Measurements from ENCODE around the gene A4GALT.

Gene A4GALT

DNA sequence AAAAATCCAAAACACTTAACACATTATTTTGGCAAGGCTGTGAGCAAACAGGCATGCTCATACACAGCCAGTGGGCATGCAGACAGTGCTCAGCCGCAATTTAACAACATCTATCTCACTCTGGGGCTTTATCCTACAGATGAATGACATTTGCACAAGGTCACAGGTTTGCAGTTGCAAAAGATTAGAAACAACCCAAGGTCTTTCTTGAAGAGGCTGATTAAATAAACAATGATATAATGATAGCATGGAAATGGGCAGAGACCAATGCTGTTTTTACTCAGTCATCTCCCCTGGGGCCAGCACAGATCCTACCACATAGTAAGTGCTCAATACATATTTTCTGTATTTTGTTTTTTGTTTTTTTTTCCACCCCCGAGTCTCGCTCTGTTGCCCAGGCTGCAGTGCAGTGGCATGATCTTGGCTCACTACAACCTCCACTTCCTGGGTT is 9.4 kb downstream of the A4GALT start:
- Histone ChIP-seq H3K9ac (ENCODE audit: low read depth, low read length) (no peak overlapping the region), H3K36me3 (ENCODE audit: insufficient read depth, low read length) (no peaks in the 10 kb centered on the region), H3K27me3 (ENCODE audit: insufficient read depth, low read length, poor library complexity) (no peaks in the 10 kb centered on the region), H3K4me3 (ENCODE audit: low read depth in 1 of 2, low read length in 2 of 2) (no peak overlapping the region), H3K4me1 (ENCODE audit: insufficient read depth, low read length) (no peaks in the 10 kb centered on the region), H4K20me1 (ENCODE audit: insufficient read depth, low read length) (no peaks in the 10 kb centered on the region), H3K4me2 (ENCODE audit: insufficient read depth, low read length) (no peak overlapping the region), H3K79me2 (ENCODE audit: insufficient read depth, low read length) (no peaks in the 10 kb centered on the region), H3K27ac (ENCODE audit: low read length) (no peak overlapping the region), H3K9me3 (ENCODE audit: insufficient read depth, low read length, severe bottlenecking) (no peaks in the 10 kb centered on the region), H2AFZ (ENCODE audit: low read depth, low read length) (no peak overlapping the region)
- DNase-seq (no peak), ATAC-seq (ENCODE audit: insufficient read depth, low read depth) (no peak)
- TF ChIP-seq EZH2 (IDR thresholded peaks at IDR 0.05; ENCODE audit: borderline replicate concordance, low read depth, low read length, severe bottlenecking) (no peak), CTCF (IDR thresholded peaks at IDR 0.05; ENCODE audit: borderline replicate concordance, extremely low read depth, low read length, poor library complexity, severe bottlenecking) (no peak)

GRCh38 chr22:42708417-42708816 is 12.3 kb downstream of the A4GALT start:
- H3K4me3 ChIP-seq (ENCODE audit: low read depth in 1 of 2, low read length in 2 of 2): no peak overlapping the region
- H3K79me2 ChIP-seq (ENCODE audit: insufficient read depth, low read length): no peaks in the 10 kb centered on the region
- no peaks in the 10 kb centered on the region for H3K36me3 ChIP-seq (ENCODE audit: insufficient read depth, low read length)
- no peaks in the 10 kb centered on the region for H3K4me1 ChIP-seq (ENCODE audit: insufficient read depth, low read length)
- no peak overlapping the region for H2AFZ ChIP-seq (ENCODE audit: low read depth, low read length)
- ATAC-seq (ENCODE audit: insufficient read depth, low read depth) (no peak), DNase-seq (no peak)
- H3K9ac ChIP-seq (ENCODE audit: low read depth, low read length): no peak overlapping the region
- no peak for TF ChIP-seq CTCF (IDR thresholded peaks at IDR 0.05; ENCODE audit: borderline replicate concordance, extremely low read depth, low read length, poor library complexity, severe bottlenecking)
- no peak for TF ChIP-seq EZH2 (IDR thresholded peaks at IDR 0.05; ENCODE audit: borderline replicate concordance, low read depth, low read length, severe bottlenecking)
- no peaks in the 10 kb centered on the region for H3K9me3 ChIP-seq (ENCODE audit: insufficient read depth, low read length, severe bottlenecking)
- no peak overlapping the region for H3K4me2 ChIP-seq (ENCODE audit: insufficient read depth, low read length)
- H3K27me3 ChIP-seq (ENCODE audit: insufficient read depth, low read length, poor library complexity): no peaks in the 10 kb centered on the region
- H3K27ac ChIP-seq (ENCODE audit: low read length): no peak overlapping the region
- no peaks in the 10 kb centered on the region for H4K20me1 ChIP-seq (ENCODE audit: insufficient read depth, low read length)

GRCh38 chr22:42707496-42707895 is 13.2 kb downstream of the A4GALT start:
- no peaks in the 10 kb centered on the region for H3K36me3 ChIP-seq (ENCODE audit: insufficient read depth, low read length)
- ATAC-seq (ENCODE audit: insufficient read depth, low read depth) (no peak), DNase-seq (no peak)
- no peak overlapping the region for H3K27ac ChIP-seq (ENCODE audit: low read length)
- H3K4me3 ChIP-seq (ENCODE audit: low read depth in 1 of 2, low read length in 2 of 2): no peak overlapping the region
- no peaks in the 10 kb centered on the region for H3K27me3 ChIP-seq (ENCODE audit: insufficient read depth, low read length, poor library complexity)
- no peaks in the 10 kb centered on the region for H3K9me3 ChIP-seq (ENCODE audit: insufficient read depth, low read length, severe bottlenecking)
- H4K20me1 ChIP-seq (ENCODE audit: insufficient read depth, low read length): no peaks in the 10 kb centered on the region
- H3K9ac ChIP-seq (ENCODE audit: low read depth, low read length): no peak overlapping the region
- H3K4me1 ChIP-seq (ENCODE audit: insufficient read depth, low read length): no peaks in the 10 kb centered on the region
- no peak overlapping the region for H3K4me2 ChIP-seq (ENCODE audit: insufficient read depth, low read length)
- no peak overlapping the region for H2AFZ ChIP-seq (ENCODE audit: low read depth, low read length)
- no peak for TF ChIP-seq CTCF (IDR thresholded peaks at IDR 0.05; ENCODE audit: borderline replicate concordance, extremely low read depth, low read length, poor library complexity, severe bottlenecking)
- TF ChIP-seq EZH2 (IDR thresholded peaks at IDR 0.05; ENCODE audit: borderline replicate concordance, low read depth, low read length, severe bottlenecking): no peak
- H3K79me2 ChIP-seq (ENCODE audit: insufficient read depth, low read length): no peaks in the 10 kb centered on the region

DNA sequence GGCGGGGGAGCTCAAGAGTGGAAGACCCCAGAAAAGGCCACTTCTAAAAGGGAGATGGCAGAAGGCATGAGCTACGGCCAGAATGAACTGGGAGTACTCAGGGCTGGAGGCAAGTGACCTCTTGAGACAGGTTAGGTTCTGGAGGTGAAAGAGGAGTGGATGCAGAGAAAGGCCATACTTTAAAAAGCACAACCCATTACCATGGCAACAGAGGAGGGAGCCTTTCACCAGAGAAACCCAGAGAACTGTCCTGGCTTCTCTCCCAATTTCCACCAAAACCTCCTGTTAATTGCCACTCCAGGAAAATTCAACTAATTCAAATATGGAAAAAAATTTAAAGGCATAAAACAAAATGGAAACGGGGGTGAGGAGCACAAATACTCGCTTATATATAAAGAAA is 15.8 kb downstream of the A4GALT start:
- no peak overlapping the region for H3K4me2 ChIP-seq (ENCODE audit: insufficient read depth, low read length)
- no peaks in the 10 kb centered on the region for H3K36me3 ChIP-seq (ENCODE audit: insufficient read depth, low read length)
- TF ChIP-seq CTCF (IDR thresholded peaks at IDR 0.05; ENCODE audit: borderline replicate concordance, extremely low read depth, low read length, poor library complexity, severe bottlenecking): no peak
- TF ChIP-seq EZH2 (IDR thresholded peaks at IDR 0.05; ENCODE audit: borderline replicate concordance, low read depth, low read length, severe bottlenecking): no peak
- no peak for ATAC-seq (ENCODE audit: insufficient read depth, low read depth)
- H3K27me3 ChIP-seq (ENCODE audit: insufficient read depth, low read length, poor library complexity): no peaks in the 10 kb centered on the region
- no peak overlapping the region for H3K4me3 ChIP-seq (ENCODE audit: low read depth in 1 of 2, low read length in 2 of 2)
- no peaks in the 10 kb centered on the region for H4K20me1 ChIP-seq (ENCODE audit: insufficient read depth, low read length)
- H3K27ac ChIP-seq (ENCODE audit: low read length): no peak overlapping the region
- DNase-seq: no peak
- no peak overlapping the region for H3K9ac ChIP-seq (ENCODE audit: low read depth, low read length)
- no peak overlapping the region for H2AFZ ChIP-seq (ENCODE audit: low read depth, low read length)
- H3K79me2 ChIP-seq (ENCODE audit: insufficient read depth, low read length): no peaks in the 10 kb centered on the region
- H3K9me3 ChIP-seq (ENCODE audit: insufficient read depth, low read length, severe bottlenecking): no peaks in the 10 kb centered on the region
- no peaks in the 10 kb centered on the region for H3K4me1 ChIP-seq (ENCODE audit: insufficient read depth, low read length)

All from DND-41 (cell line).